Erythroblast (primary cell): ENCODE results near the gene TMEM204.

Source experiments
- GATA1 ChIP-seq: IDR thresholded peaks from 2 replicates; pipeline ENCODE4 v1.6.1; 2011; ENCODE audit warnings: low read depth, mild to moderate bottlenecking, control low read depth, low read length, moderate library complexity
- POLR2A ChIP-seq: IDR thresholded peaks from 2 replicates; pipeline ENCODE4 v1.6.1; 2011; ENCODE audit warnings: mild to moderate bottlenecking, low read length

GRCh38 chr16:1520461-1520860, 13.0 kb upstream of the TMEM204 start:
- TF ChIP-seq POLR2A (no peak), GATA1 (no peak)
